Upper lobe of right lung (tissue), 1 donor: ENCODE data around the gene TAPT1. TPM values are rescaled to one million over a fixed set of nuclear protein-coding genes. Genes with fewer than 3 reads are reported as not detected.

Source experiments
- ATAC-seq: fragments of 200-7000 bp; cut with Tn5 transposase; one replicate; pipeline ENCODE4 v1.9.1; 2020; ENCODE audit warnings: mild to moderate bottlenecking, moderate library complexity
- DNase-seq: peaks from one replicate; pipeline ENCODE4 v3.0.0-alpha.2; 2020
- H3K27ac ChIP-seq: fragments of 200-600 bp; one replicate; pipeline ENCODE4 v1.8.0; 2022
- H3K27me3 ChIP-seq: fragments of 200-600 bp; one replicate; pipeline ENCODE4 v1.8.0; 2022; ENCODE audit warnings: mild to moderate bottlenecking
- H3K36me3 ChIP-seq: fragments of 200-600 bp; one replicate; pipeline ENCODE4 v1.8.0; 2022
- H3K4me1 ChIP-seq: fragments of 200-600 bp; one replicate; pipeline ENCODE4 v1.8.0; 2022
- H3K4me3 ChIP-seq: fragments of 200-600 bp; one replicate; pipeline ENCODE4 v1.8.0; 2022; ENCODE audit warnings: mild to moderate bottlenecking
- H3K9me3 ChIP-seq: fragments of 200-600 bp; one replicate; pipeline ENCODE4 v1.8.0; 2022
- intact Hi-C: fragments of 100-400 bp; cut with DNase I; formaldehyde crosslinking; loops from one replicate; pipeline ENCODE4 v1.11.0; 2022
- total RNA-seq: library from RNA; stranded (reverse); fragmentation: NEBNext Ultra II Directional; extraction: Animal tissue kit (Norgen Biotek cat#: 25700); gene quantifications from one replicate; pipeline ENCODE4 v1.2.1, GENCODE V29; 2021
- TF ChIP-seq, protein P1 (sequence below): fragments of 200-600 bp; IDR thresholded peaks from one replicate; pipeline ENCODE4 v1.8.0; 2022; ENCODE audit warnings: antibody characterized with exemption
- donor health status: DM: no; HTN: yes; CAD: no; lungs with severe emphysema.

The TAPT1 gene
- total RNA-seq, 1 donor from 2014 or later, result 66.5 TPM

- no peak for DNase-seq
- intact Hi-C loops, result no loop called here
- no peak overlapping the region for H3K27ac ChIP-seq
- H3K27me3 ChIP-seq, result no peaks in the 10 kb centered on the region
- TF ChIP-seq, protein P1, sequence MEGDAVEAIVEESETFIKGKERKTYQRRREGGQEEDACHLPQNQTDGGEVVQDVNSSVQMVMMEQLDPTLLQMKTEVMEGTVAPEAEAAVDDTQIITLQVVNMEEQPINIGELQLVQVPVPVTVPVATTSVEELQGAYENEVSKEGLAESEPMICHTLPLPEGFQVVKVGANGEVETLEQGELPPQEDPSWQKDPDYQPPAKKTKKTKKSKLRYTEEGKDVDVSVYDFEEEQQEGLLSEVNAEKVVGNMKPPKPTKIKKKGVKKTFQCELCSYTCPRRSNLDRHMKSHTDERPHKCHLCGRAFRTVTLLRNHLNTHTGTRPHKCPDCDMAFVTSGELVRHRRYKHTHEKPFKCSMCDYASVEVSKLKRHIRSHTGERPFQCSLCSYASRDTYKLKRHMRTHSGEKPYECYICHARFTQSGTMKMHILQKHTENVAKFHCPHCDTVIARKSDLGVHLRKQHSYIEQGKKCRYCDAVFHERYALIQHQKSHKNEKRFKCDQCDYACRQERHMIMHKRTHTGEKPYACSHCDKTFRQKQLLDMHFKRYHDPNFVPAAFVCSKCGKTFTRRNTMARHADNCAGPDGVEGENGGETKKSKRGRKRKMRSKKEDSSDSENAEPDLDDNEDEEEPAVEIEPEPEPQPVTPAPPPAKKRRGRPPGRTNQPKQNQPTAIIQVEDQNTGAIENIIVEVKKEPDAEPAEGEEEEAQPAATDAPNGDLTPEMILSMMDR, result no peak
- H3K36me3 ChIP-seq, result no peaks in the 10 kb centered on the region
- no peaks in the 10 kb centered on the region for H3K4me1 ChIP-seq
- H3K4me3 ChIP-seq, result no peak overlapping the region
- no peak for ATAC-seq
- no peaks in the 10 kb centered on the region for H3K9me3 ChIP-seq
Observed at GRCh38 chr4:16243285-16243684, 17.0 kb upstream of the TAPT1 start.

DNA sequence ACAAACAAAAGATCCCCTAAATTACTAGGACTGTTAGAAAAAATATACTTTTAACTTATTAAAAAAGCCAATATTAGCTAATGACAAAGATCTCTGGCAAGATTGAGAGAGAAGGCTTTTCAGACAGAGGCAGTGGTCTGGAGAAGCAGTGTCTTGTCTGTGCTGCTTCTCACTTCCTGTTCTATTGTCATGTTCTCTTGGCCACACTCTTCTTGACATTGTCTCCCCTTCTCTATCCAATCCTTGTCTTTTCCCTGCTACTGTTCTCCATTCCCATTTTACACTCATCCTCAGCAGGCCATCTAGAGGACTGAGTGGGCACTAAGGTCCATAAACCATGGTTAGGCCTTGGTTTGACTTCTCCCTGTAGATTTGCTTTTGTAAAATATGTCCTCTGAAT lies 14.0 kb upstream of the TAPT1 start:
- TF ChIP-seq, protein P1, result no peak
- Histone ChIP-seq H3K36me3 (no peaks in the 10 kb centered on the region), H3K27ac (no peak overlapping the region), H3K27me3 (no peaks in the 10 kb centered on the region), H3K4me3 (no peak overlapping the region), H3K4me1 (no peaks in the 10 kb centered on the region), H3K9me3 (no peaks in the 10 kb centered on the region)
- intact Hi-C loops, result no loop called here
- DNase-seq (no peak), ATAC-seq (no peak)

DNA sequence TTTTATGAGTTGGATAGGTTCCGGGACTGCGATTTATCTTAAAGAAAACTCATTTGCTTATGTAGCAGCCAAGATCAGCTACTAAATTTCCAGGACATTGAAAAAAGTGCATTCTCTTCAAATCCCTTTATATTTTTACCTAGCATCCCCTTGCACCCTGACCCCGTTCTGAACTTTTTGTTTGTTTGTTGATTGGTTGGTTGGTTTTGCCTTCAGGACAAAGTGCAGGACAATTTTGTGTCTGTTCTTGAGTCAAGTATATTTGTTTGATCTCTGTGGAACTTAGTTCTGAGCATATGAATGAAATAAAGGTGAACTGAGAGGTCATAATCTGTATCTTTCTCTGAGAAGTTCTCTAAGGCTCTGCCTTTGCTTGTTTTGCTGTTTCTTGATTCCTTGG lies 12.8 kb upstream of the TAPT1 start:
- ATAC-seq (no peak), DNase-seq (no peak)
- Histone ChIP-seq H3K9me3 (no peaks in the 10 kb centered on the region), H3K4me3 (no peak overlapping the region), H3K36me3 (no peaks in the 10 kb centered on the region), H3K4me1 (no peaks in the 10 kb centered on the region), H3K27me3 (no peaks in the 10 kb centered on the region), H3K27ac (no peak overlapping the region)
- TF ChIP-seq, protein P1, result no peak
- intact Hi-C loops, result no loop called here

- TF ChIP-seq, protein P1, result no peak
- no peak overlapping the region for H3K27ac ChIP-seq
Observed at GRCh38 chr4:16238327-16238726, 12.1 kb upstream of the TAPT1 start.

GRCh38 chr4:16237715-16238114 lies 11.4 kb upstream of the TAPT1 start:
- H3K36me3 ChIP-seq, result no peaks in the 10 kb centered on the region
- no peak for DNase-seq
- TF ChIP-seq, protein P1, result no peak
- H3K4me3 ChIP-seq, result no peak overlapping the region
- peaks cover under 1% of the 10 kb centered on the region for H3K4me1 ChIP-seq
- ATAC-seq, result peak; percentile 90
- intact Hi-C loops, result no loop called here
- no peaks in the 10 kb centered on the region for H3K9me3 ChIP-seq
- no peaks in the 10 kb centered on the region for H3K27me3 ChIP-seq
- H3K27ac ChIP-seq, result no peak overlapping the region

More at GRCh38 chr4:16238327-16238726, 12.1 kb upstream of the TAPT1 start:
- DNase-seq (no peak), ATAC-seq (no peak)
- H3K27me3 ChIP-seq, result no peaks in the 10 kb centered on the region
- H3K4me1 ChIP-seq, result no peaks in the 10 kb centered on the region
- H3K36me3 ChIP-seq, result no peaks in the 10 kb centered on the region
- H3K9me3 ChIP-seq, result no peaks in the 10 kb centered on the region
- H3K4me3 ChIP-seq, result no peak overlapping the region
- intact Hi-C loops, result no loop called here

GRCh38 chr4:16236402-16237023 lies 10.2 kb upstream of the TAPT1 start:
- intact Hi-C loops, result no loop called here
- H3K9me3 ChIP-seq, result no peaks in the 10 kb centered on the region
- H3K27me3 ChIP-seq, result no peaks in the 10 kb centered on the region

More at GRCh38 chr4:16236402-16237023, 10.2 kb upstream of the TAPT1 start:
- ATAC-seq (no peak), DNase-seq (no peak)
- Histone ChIP-seq H3K4me1 (peaks cover 10% of the 10 kb centered on the region), H3K27ac (no peak overlapping the region), H3K4me3 (no peak overlapping the region), H3K36me3 (no peaks in the 10 kb centered on the region)
- TF ChIP-seq, protein P1, result no peak
